Mucosa of rectum (tissue), 2 donors: ENCODE data around the gene ABHD15.

Experiments
- H3K27ac ChIP-seq, 2 donors: one replicate each; pipeline ENCODE4 v1.7.0; 2013; ENCODE audit warnings: inconsistent platforms in 2 of 2, low read depth in 2 of 2, low read length in 2 of 2
- H3K27me3 ChIP-seq, 2 donors: one replicate each; pipeline ENCODE4 v1.7.0; 2013; ENCODE audit warnings: low read length in 2 of 2; ENCODE audit not compliant: control insufficient read depth in 2 of 2, insufficient read depth in 2 of 2
- H3K36me3 ChIP-seq, 2 donors: one replicate each; pipeline ENCODE4 v1.7.0; 2013; ENCODE audit warnings: low read length in 2 of 2; ENCODE audit not compliant: control insufficient read depth in 2 of 2, insufficient read depth in 2 of 2
- H3K4me1 ChIP-seq, 2 donors: one replicate each; pipeline ENCODE4 v1.7.0; 2013; ENCODE audit warnings: low read length in 2 of 2, mild to moderate bottlenecking in 1 of 2; ENCODE audit not compliant: control insufficient read depth in 2 of 2, insufficient read depth in 2 of 2
- H3K4me3 ChIP-seq, 2 donors: one replicate each; pipeline ENCODE4 v1.7.0; 2013; ENCODE audit warnings: low read length in 2 of 2
- H3K9ac ChIP-seq, 2 donors: one replicate each; pipeline ENCODE4 v1.7.0; 2013; ENCODE audit warnings: low read length in 2 of 2, low read depth in 1 of 2, mild to moderate bottlenecking in 1 of 2
- H3K9me3 ChIP-seq, 2 donors: one replicate each; pipeline ENCODE4 v1.7.0; 2013; ENCODE audit warnings: low read length in 2 of 2; ENCODE audit not compliant: control insufficient read depth in 2 of 2
- donor health status: healthy.
- donor health status: Normal muscosa, but diverticular disease.

ABHD15 gene

DNA sequence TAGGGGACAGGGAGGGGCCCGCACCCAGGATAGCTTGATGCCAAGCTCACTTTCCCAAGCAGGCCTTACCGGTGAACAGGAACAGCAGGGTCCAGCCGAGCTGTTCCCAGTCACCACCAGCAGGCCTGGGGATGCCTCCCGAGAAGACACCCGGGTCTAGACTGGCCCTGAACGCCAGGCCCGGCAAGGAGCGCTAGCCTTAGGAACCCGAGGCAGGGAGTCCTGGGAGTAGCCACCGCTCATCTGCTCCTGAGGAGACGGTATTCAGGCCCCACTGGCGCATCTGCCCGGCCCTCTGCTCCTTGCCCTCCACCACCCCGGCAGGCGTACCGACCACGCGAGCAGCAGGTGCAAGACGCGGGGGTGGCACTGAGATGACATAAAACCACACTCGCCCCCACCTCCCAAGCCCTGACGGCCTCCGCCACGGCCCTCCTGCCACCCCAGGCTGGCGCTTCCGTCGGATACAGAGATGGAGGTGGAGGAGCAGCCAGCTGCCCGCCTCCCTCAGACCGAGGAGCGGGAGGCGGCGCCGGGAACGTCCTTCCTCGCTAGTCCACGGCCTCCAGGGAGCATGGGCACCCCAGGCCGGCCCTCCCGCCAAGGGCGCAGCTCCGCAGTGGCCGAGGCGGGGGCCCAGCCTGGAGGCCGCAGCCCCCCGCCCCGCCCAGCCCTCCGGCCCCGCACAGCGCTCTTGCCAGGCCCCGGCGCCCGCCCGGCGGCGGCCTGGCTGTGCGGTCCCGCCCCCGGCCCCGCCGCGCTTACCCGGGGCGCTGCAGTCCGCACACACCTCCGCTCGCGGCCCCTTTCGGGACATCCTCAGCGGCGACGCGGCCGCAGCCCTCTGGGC is 21.9 kb upstream of the ABHD15 start:
- H3K9me3 ChIP-seq, result no peaks in the 10 kb centered on the region
- H3K9ac ChIP-seq, result peak overlapping the region; percentile 78 to 80
- H3K36me3 ChIP-seq, result no peaks in the 10 kb centered on the region
- peak overlapping the region; percentile 67 to 80 for H3K27ac ChIP-seq
- peaks cover 44 to 59% of the 10 kb centered on the region in 2 donors for H3K4me1 ChIP-seq
- peak overlapping the region; percentile 73 to 79 for H3K4me3 ChIP-seq
- H3K27me3 ChIP-seq, result no peaks in the 10 kb centered on the region

DNA sequence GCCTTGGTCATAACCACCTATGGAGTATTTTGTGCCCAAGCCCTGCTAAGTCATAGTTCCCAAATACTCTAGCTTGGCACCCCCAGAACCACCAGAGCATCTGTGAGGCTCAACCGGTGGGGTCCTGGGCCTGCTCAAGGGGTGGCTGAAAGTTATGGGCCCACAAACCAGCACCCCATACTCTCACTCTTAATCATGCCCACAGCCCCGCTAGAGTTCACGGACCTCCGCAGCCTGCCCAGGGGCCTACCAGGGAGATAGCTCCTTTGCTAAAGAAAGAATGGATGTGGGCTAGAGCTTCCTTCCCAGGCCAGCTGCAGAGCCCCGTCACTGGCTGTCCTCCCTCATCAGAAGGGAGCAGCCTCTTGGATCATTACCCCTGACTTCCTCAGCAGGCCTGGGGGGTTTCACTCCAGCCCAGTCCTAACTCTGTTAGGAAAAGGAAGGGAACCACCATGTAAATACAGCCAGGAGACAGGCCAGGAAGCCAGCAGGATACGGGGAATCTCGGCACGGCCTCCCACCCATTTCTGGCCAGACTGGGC is 21.3 kb upstream of the ABHD15 start:
- H3K4me1 ChIP-seq, result peaks cover 44 to 57% of the 10 kb centered on the region in 2 donors
- H3K27ac ChIP-seq, result peak overlapping the region in 1 of 2 donors; percentile 80
- H3K36me3 ChIP-seq, result peaks cover 0 to 5% of the 10 kb centered on the region in 2 donors
- no peaks in the 10 kb centered on the region for H3K27me3 ChIP-seq
- peak overlapping the region; percentile 73 to 79 for H3K4me3 ChIP-seq
- no peaks in the 10 kb centered on the region for H3K9me3 ChIP-seq
- peak overlapping the region; percentile 78 to 80 for H3K9ac ChIP-seq

DNA sequence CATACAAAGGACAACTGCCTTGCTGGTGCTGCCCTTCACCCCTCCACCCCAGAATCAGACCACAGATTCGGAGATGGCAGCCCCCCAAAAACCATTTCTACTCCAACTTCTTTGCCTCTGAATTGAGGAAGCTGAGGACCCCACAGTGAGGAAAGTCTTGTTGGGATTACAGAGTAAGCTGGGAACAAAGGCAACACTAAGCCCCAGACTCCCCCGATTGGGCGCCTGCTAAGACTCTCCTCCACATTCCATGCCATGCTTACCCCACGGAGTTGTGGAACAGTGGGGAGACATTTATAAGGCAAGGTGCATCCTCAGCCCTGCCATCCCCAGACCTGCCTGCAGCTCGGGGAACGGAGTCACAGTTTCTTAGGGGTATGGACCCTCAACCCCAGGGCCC is 20.8 kb upstream of the ABHD15 start:
- Histone ChIP-seq H3K4me3 (peak overlapping the region in 1 of 2 donors; percentile 79), H3K9ac (peak overlapping the region in 1 of 2 donors; percentile 78), H3K9me3 (no peaks in the 10 kb centered on the region), H3K4me1 (peaks cover 41 to 53% of the 10 kb centered on the region in 2 donors), H3K27me3 (no peaks in the 10 kb centered on the region), H3K27ac (no peak overlapping the region), H3K36me3 (peaks cover 0 to 10% of the 10 kb centered on the region in 2 donors)

DNA sequence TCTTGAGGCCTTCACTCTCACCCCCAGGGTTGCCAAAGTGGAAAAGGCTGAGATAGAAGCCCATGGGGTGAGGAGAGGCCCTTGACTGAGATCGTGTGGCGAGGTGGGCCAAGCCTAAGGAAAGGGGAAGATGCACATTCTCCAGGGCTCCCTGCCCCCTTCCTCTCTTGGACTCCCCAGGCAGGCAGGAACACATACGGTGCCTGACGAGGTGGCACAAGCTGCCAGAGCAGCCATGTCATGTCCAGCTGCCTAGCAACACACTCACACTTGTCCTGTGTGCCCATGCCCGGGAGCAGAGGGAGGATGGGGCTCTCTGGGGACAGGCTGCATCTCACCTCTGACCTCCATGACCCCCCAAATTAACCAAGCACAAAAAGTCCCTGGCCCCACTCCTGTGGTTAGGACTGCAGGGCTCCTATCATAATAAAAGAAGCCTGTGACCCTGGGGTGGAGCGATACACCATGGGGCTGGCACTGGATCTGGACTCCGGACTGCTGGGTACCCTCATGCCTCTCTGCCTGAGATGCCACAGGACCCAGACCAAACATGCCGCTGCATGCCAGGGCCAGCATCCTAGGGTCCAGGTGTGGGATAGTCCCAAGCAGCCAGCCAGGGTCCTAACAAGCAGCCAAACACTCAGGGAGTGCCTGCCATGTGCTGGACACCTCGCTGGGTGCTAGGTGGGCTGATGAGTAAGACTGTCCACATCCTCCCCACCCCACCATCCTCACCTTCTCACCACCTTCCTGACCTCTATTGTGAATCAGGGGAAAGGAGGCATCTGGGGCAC is 20.0 kb upstream of the ABHD15 start:
- H3K27ac ChIP-seq, result no peak overlapping the region
- H3K4me1 ChIP-seq, result peaks cover 34 to 46% of the 10 kb centered on the region in 2 donors

DNA sequence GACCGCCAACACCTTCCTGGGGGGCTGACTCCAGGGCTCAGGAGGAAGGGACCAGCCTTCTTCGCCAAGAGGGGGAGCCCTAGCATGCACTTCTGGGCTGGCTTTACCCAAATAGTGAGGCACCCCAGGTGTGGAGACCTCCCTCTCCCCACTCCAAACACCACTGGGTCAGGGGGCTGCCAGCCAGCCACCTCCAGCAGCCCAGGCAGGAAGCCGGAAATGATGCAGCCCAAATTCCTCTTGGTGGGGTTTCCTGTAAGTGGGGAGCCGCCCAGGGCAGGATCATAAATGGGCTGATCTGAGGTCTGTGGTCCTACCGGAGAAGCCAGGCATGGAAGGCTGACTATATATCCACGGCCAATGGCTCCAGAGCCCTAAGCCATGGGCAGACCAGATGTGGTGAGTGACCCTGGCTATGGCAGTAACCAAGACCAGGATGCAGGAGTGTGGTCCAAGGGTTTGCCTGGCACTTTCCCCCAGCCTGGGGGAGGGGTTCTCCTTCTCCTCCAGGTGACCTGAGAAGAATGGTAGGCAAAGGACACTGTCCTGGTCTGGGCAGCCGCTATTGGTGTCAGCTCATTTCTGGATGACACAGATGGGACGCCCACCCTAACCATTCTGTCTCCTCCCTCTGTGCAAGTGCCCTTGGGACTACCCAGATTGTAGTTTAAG is 18.4 kb upstream of the ABHD15 start:
- Histone ChIP-seq H3K4me1 (peaks cover 23 to 32% of the 10 kb centered on the region in 2 donors), H3K9me3 (no peaks in the 10 kb centered on the region), H3K27ac (peak overlapping the region; percentile 10 to 43), H3K9ac (no peak overlapping the region), H3K4me3 (no peak overlapping the region), H3K27me3 (no peaks in the 10 kb centered on the region), H3K36me3 (peaks cover 7 to 20% of the 10 kb centered on the region in 2 donors)

More for the DNA sequence above, 20.0 kb upstream of the ABHD15 start:
- no peak overlapping the region for H3K9ac ChIP-seq
- H3K9me3 ChIP-seq, result no peaks in the 10 kb centered on the region
- no peak overlapping the region for H3K4me3 ChIP-seq
- H3K27me3 ChIP-seq, result no peaks in the 10 kb centered on the region
- H3K36me3 ChIP-seq, result peaks cover 3 to 17% of the 10 kb centered on the region in 2 donors

DNA sequence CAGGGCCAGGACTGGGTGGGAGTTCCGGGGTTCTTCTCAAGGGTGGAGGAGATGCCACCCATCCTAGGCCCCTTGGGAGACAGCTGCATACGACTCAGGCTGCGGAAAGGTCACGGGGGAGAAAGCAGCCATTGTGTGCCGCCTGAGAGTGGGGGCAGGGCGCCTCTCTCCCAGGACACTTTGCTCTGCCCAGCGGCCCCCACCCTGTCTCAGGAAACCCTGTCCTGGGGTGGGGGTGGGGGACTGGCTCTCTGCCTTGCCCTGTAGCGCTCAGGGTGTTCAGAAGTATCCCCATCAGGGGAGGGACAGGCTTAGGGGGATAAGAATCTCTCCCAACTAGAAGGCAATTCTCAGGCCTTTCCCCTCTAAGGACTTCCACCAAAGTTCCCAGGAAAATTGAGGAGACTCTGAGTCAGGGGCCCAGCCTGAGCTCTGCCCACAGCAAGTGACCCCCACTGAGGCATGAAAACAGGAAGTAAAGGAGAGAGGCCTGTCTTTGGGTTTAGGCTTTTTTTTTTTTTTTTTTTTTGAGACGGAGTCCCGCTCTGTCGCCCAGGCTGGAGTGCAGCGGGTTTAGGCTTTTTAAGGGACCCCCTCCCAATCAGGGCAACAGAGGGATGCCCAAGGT is 17.7 kb upstream of the ABHD15 start:
- H3K36me3 ChIP-seq, result peaks cover 12 to 20% of the 10 kb centered on the region in 2 donors
- peaks cover 16 to 27% of the 10 kb centered on the region in 2 donors for H3K4me1 ChIP-seq
- no peaks in the 10 kb centered on the region for H3K9me3 ChIP-seq
- H3K9ac ChIP-seq, result peak overlapping the region in 1 of 2 donors; percentile 14
- peak overlapping the region in 1 of 2 donors; percentile 22 for H3K27ac ChIP-seq
- no peaks in the 10 kb centered on the region for H3K27me3 ChIP-seq
- H3K4me3 ChIP-seq, result no peak overlapping the region

DNA sequence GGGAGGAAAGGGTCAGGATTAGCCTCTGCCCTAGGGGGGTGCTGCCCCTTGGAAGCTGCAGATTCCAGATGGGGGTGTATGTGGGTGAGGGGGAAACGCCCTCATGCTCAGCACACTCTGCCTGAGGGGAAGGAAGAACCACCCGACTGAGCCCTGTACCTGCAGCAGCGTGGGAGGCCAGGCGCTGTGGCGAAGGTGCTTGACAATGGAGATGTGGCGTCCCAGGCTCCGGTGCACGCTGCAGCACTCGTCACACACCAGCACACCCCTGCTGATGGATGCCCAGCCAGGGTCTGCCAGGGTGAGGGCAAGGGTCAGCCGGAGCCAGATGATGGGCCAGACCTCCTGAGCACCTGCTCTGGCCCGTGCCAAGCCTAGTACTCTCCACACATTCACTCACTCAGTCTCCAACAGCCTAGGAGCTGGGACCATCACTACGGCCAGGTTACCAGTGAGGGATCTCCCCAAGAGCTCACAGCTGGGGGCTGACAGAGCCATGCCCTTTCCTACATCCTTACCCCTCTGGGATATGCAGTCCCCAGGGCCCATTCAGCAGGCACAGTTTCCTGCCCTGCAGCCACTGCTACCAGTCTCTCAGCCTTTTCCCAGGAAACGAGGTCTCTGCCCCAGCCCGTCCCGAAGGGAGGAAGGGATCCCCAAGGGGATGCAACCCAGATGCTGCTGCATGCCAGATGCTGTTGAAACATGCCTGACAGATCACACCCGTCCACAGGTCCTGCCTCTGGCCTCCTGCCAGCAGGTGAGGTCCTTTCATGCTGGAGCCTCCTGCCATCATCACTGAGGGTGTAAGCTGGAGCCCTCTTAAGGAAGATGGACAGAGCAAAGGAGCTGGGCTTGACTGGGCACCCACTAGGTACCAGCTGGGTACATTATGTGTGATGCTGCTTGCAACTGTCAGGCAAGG is 16.7 kb upstream of the ABHD15 start:
- no peak overlapping the region for H3K4me3 ChIP-seq
- no peaks in the 10 kb centered on the region for H3K27me3 ChIP-seq
- no peaks in the 10 kb centered on the region for H3K9me3 ChIP-seq
- H3K36me3 ChIP-seq, result peaks cover 12 to 21% of the 10 kb centered on the region in 2 donors
- H3K9ac ChIP-seq, result no peak overlapping the region
- H3K4me1 ChIP-seq, result peaks cover 16 to 25% of the 10 kb centered on the region in 2 donors
- H3K27ac ChIP-seq, result no peak overlapping the region

DNA sequence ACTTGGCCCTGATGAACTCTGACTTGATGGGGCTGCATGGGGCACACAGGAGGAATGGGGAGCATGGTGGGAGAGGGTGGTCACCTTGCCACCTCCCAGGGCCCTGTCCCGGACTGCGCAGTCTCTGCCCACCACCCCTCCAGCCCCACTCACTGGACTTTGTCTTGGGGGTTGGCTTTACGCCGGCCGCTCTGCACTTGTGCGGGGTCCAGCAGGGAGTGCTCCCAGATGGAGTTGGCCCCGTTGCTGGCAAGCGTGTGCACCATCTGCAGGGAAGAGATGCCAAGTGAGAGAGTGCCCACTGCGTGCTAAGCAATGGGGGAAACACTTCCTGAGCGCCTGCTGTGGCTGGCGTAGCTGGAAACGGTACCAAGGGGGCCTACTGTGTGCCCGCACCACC is 15.9 kb upstream of the ABHD15 start:
- Histone ChIP-seq H3K4me1 (peaks cover 9 to 17% of the 10 kb centered on the region in 2 donors), H3K9ac (no peak overlapping the region), H3K27ac (no peak overlapping the region), H3K27me3 (no peaks in the 10 kb centered on the region), H3K36me3 (peaks cover 12 to 29% of the 10 kb centered on the region in 2 donors), H3K4me3 (no peak overlapping the region), H3K9me3 (no peaks in the 10 kb centered on the region)
